HG03097 (cell line): Measurements from ENCODE around the gene EHD1.

Experiments used
- ATAC-seq: cut with Tn5 transposase; IDR thresholded peaks from one replicate; pipeline ENCODE4 v1.9.1; 2021; ENCODE audit not compliant: unreplicated experiment, low FRiP score

EHD1 gene

DNA sequence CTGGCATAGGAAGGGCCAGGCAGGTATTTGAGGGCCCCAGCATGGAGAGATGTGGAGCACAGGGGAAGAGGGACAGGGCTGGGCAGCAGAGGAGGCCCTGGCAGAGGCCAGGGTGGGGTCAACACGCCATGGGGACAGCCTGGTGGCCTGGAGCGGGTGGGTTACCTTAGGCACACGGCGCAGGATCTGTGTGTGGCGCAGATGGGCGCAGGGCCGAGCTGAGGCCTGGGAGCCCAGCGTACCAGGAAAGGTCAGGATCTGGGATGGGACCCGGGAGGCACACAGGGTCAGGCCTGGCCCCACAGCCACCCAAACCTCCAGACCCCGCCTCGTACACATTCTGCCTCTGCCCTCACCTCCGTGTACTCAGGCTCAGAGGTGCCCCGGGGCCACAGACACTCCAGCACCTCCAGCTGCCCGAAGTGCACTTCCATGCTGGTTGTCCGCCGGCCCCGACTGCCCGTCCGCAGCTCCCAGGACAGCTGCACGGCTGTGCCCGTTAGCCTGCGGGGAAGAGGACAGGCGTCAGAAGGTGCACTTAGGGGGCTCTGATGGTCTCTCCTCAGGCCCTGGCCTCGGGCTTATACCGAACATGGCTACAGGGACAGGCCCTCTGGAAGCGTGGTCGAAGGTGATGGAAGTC, 32.2 kb upstream of the EHD1 start:
- ATAC-seq, result no peak

DNA sequence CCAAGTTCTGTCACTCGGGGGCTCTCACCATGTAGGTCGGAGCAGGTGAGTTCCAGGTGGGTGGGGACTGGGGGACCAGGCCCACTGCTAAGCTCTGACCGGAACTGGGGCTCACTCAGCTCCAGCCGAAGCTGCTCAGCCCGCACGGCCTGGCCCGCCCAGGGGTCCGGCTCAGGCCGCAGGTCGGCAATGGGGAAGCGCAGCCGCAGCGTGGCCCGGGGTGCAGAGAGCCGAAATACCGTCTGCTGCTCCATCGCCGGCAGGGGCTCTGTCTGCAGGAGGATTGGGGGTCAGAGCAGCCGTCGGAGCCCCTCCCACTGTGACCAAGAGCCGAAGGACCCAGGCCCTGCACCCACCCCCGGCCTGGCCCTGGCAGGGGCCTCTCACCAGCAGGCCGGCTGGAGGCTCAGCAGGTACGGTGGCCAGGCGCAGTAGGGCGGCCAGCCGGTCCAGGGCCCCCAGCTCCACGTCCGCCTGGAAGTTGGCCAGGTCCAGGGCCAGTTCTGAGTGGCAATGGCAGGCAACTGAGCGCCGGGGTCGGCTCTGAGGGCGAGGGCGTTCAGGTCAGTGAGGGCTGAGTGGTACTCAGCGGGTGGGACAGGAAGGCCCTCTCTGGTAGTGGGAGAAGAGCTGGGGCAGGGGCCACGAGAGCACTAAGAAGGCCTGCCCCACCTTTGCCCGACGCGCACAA, 31.4 kb upstream of the EHD1 start:
- no peak for ATAC-seq

DNA sequence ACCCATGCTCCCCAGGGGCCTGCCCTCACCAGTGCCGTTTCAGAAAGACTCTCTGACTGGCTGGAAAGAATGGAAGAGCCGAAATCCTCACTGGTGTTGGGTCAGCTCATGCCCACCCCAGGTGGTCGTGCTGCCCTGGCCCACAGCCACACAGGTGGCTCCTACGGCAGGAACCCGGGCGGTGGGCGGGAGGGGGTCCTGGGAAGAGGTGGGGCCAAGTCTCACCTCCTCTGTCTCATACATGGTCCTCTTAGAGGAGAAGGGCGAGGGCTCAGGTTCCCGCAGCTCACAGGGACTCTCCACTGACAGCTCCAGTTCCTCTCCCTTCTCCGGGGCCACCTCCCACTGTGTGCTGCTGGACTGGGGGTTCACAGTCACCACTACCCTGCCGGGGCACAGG, 30.3 kb upstream of the EHD1 start:
- no peak for ATAC-seq

DNA sequence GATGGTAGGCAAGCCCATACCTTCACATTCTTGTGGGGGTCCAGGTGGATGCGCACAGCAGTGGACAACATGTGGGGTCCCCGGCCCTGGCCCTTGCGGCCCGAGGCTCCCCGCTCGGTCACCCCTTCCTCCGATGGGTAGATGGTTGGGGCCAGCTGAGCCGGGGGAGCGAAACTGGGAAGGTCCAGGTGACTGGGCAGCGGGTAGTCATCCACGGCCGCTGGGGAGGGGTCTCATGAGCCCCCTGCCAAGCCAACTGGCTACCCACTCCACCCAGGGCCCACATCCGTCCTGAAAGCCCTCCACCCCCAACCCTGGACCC, 27.9 kb upstream of the EHD1 start:
- ATAC-seq, result no peak

DNA sequence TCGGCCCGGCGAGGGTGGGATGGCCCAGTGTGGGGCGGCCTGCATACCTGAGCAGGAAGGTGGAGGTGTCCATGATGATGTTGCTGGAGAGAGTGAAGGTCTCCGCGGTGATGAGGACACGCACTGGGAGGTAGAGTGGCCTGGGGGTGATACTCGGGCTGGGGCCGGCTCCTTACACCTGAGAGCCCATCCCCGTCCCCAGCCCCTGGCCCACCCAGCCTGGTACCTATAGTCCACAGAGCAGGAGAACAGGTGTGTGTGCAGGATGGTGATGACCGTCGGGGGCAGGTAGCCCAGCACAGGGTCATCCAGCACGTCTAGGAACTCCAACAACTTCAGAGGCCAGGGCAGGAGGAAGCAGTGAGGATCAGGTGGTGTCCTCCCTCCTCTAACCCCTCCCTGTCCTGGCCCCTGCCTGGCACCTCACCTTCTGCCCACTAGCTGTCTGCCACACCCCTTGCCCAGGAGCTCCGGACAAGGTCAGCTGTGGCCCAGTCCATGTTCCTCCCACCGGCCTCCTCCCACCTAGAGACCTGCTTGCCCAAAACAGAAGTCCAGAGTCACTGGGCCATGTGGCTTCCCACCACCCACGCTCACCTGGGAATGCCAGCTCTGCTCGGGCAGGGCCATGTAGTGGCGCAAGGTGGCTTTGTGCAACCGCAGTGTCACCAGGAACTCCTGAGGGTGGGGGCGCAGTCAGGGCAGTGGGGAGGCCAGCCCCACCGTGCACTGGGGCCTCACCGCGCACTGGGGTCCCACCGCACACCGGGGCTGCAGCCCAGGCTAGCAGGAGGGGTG, 27.3 kb upstream of the EHD1 start:
- ATAC-seq, result no peak

DNA sequence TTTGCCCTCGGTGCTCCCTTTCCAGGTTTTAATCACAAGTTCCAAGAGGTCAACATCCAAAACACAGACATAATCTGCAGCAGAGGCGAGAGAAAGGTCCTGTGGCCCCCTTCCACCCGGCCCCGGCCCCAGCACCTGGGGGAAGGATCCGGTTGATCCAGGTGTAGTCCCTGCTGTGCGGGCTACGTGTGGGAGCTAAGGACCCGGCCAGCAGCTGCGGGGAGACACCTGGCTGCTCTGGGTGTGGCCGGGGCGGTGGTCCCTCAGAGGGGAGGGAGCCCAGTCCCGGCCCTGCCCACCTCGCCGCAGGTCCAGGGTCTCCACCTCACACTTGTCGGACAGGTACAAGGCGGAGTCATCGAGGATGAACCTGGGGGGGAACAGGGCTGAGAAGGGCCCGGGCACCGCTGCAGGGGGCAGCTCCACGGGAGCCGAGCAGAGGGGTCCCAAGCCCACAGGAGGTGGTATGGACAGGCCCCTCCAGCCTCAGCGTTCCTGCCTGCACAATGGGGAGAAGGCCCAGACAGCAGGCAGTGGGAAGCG, 24.9 kb upstream of the EHD1 start:
- no peak for ATAC-seq

DNA sequence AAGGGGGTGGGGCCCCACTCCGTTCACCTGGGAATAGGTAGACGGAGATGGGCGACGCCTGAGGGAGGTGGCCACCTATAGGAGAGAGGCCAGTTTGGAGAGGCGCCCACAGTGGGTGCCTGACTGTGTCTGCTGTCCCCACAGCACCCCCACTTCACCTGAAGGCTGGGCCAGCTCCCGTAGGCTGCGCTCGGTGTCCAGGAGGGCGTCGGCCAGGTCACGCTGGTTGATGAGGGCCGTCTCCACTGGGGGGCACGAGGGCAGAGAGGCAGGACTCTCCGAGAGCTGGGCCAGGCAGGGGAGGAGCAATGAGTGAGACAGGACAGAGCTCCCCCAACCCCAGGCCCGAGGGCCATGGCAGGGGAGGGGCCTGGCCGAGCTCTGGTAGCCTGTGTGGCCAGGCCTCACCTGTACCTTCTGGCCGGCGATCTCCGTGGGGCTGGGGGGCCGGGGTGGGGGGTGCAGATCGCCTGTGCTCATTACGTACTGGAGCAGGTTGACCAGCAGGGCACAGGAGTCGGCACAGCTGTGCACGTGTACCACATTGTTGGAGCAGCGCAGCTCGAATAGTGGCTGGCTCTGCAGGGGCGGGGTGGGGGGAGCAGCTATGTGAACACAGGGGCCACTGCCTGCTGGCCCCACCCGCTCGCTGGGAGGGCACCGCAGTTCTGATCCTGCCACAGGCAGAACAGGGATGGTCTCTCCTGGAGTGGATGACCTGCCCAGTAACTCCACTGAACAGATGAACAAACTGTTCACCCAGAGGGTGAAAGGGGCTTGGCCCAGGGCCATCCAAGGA, 23.9 kb upstream of the EHD1 start:
- no peak for ATAC-seq

DNA sequence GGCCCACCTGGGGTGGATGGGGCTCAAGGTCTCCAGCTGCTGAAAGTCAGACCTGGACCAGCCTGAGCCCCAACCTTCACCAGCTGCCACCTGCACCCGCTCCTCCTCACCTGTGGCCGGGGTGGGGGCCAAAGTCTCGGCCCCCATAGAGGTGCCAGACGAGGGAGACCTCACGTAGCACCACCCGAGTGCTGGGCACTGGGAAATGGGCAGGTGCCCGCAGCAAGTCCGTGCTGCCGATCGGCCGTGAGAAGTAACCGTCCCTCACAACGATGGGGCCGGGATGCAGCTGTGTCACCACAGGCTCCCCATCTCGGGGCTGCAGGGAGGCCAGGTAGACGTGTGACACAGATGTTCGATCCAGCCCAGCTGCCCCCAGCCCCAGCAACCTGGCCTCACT, 22.4 kb upstream of the EHD1 start:
- no peak for ATAC-seq

DNA sequence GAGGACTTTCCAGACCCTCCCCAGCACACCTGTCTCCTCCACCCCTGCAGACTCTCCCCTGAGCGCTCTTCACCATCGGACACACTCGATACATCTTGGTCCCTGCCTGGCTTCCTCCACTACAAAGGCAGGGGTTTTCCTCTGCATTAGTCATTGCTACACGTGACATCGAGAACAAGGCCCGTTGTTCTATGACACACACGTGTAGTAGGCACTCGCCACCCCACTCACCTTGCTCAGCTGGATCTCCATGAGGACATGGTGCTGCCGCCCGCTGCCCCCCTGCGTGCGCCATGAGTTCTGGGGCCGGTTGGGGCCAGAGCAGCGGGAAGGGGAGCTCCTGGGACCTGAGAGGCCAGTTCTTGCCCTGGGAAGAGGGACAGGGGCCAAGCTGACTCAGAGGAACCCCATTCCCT, 21.9 kb upstream of the EHD1 start:
- ATAC-seq, result no peak

DNA sequence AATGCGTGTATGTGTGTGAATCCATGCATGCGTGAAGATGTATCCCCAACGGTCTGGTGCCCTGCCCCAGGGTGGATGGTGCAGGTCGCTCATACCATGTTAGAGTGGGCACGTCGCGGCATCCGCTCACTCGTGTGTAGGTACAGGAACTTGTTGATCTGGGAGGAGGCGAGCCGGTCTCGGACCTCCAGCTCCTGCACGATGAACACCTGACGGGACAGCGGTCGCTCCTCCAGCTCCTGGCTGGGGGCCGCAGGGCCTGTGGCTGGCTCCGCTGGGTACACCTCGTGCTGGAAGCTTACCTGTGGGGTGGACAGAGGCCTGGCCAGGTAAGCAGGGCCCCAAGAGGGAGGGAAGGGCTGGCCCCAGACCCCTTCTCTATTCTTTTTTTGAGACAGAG, 20.1 kb upstream of the EHD1 start:
- ATAC-seq, result no peak

DNA sequence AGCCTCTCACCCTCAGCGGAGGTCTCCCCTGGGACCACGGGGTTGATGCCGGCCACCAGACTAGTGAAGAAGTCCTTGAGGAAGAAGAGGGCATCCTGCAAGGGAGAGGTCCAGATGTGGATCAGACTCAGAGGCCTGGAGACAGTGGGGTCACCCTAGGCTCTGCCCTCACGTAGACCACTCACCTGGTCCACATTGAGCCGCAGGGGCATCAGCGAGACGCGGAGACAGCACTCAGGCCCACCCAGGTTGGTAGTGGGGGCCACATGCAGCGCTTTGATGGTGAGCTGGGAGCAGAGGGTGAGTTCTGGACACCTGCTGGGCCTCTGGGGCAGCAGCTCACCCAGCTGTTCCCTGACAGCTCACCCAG, 19.6 kb upstream of the EHD1 start:
- ATAC-seq, result no peak

DNA sequence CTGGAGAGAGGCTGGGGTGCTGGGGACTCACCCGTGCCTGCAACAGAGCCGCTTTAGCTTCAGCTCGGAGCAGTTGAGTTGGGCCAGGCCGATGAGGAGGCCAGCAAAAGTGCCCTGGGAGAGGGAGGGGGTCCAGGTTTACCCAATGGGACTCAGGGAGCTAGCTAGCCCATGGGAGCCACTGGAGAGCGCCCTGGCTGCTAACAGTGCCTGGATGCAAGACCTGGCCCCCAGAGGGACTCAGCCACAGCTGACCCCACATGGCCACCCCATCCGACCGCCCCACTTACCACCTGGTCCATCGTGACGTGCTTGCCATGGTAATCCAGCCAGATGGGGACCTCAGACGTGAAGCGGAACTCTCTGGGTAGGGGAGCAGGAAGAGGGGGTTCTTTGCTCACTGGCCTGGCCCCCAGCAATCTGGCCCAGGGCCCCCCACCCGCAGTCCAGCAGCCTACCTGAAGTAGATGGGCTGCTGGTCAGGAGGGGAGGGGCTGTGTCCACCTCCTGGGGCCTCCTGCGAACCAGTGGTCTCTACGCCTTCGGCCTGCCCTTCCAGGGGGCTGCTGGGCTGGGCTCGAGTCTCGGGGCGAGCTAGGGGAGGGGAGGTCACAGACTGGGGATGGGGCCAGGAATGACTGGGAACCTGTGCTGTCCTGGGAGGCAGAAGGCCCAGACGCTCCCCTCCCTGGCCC, 19.1 kb upstream of the EHD1 start:
- no peak for ATAC-seq

DNA sequence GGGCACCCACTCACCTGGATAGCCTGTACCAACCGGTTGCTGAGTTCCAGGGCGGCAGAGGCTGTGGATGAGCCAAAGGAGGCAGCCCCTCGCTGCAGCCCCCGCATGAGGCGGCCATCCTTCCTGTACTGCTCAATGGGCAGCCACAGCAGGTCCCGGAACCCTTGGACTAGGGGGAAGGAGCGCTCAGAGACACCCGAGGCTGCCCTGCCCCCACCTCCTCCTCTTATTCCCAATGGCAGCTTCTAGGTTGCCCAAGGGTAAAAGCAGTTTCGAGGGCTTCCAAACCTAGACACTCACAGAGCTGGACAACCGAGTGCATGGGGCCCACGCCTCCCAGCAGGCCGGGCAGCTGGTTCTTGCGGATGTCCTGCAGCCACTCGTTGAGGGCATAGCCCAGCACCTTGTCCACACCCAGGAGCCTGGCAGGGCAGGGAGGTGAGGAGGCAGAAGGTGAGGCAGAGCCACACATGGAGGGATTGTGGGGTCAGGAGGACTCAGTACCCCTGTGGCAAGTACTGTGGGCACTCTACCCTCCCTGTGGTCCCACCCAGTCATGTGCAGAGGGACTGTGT, 18.1 kb upstream of the EHD1 start:
- ATAC-seq, result no peak

DNA sequence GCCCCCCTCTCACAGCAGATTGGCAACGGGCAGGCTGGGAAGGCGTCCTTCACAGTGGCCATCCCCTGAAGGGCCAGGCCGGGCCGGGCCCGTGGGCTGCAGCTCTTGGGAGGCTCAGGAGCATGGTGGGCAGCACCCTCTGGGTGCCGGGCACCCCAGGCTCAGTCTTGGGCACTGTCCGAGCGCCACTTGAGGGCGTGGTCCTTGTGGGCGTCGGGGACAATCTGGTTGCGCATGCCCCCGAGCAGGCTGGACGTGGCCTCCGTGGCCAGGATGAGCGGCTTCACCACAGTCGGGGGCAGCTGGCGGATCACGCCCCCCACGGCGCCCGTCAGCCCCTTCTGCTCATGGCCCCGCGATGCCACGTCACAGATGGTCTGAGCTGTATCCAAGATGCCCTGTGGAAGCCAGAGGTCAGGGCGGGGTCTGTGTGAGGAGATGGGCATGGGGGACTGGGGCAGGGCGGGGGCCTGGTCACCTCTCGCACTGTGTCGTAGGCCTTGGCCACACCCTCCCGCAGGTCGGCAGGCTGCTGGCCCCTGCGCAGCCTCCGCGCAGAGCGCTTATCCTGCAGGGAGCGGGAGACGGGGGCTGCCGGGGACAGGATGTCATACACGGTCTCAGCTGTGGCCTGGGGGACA, 16.5 kb upstream of the EHD1 start:
- ATAC-seq, result no peak

DNA sequence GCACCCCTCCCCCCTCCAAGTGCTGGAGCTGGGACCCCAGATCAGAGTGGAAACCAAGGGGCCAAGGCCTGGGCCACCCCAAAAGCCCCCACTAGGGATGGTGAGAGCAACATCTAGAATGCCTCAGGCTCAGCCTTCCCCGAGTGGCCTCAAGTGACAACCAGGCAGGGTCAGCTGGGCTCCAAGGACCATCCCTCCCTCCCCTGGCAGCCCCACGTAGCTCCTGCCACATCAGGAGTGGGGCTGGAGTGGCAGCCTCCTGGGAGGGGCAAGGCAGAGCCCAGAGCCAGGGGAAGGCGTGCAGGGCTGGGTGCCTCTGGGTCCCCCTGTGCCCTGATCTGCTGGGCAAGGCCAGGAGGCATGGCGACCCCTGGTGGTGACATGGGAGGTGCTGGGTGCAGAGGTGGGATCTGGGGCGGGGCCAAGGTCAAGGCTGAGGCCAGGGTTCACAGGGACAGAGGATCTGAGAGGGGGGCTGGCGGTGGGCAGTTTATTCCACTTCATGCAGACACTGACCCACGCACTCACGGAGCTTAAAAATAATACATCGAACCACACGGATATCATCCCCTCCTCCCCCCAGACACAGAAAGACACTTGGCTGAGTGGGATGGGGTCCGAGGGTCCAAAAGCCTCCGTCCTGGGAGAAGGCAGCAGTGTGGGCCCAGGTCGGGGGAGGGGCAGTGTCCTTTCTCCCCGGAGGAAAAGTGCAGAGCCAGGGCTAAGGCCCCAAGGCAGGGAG, 15.8 kb upstream of the EHD1 start:
- ATAC-seq, result no peak

DNA sequence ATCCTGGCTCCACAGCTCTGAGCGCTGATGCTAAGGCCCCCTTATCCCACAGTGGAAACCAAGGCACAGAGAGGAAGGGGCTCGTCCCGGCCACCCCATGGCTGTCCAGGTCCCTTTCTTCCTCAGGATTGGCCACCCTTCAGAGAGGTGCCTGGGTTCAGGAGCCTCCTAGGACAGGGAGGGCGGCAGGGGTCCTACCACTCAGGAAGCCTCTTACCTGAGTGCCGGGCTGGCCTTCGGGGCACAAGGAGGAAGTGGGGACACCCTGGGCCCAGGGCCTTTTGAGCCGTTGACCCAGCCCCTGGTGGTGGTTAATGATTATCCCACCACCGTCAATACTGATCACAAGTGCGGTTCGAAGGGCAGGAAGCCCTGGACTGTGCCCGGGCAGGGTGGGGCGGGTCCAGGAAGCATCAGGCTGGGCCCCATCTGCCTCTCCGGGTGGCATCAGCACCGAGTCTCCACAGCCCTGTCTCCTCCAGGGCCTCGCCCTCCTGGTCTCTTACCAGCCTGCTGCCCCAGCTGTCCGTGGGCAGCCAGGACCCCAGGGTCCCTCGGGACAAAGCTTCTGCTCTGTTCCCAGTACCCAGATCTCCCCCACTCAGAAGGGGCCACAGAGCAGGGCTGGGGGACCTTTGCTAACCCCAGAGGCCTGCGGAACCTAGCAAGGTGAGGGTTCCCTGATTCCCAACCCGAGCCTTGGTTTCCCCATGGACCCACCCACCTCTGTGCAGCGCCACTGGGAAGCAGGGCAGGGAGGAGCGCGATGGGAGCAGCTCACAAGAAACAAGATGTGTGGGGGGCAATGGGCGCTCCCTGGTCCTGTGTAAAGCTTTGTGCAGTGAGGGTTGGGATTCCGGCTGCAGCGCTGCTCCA, 15.0 kb upstream of the EHD1 start:
- ATAC-seq, result no peak

DNA sequence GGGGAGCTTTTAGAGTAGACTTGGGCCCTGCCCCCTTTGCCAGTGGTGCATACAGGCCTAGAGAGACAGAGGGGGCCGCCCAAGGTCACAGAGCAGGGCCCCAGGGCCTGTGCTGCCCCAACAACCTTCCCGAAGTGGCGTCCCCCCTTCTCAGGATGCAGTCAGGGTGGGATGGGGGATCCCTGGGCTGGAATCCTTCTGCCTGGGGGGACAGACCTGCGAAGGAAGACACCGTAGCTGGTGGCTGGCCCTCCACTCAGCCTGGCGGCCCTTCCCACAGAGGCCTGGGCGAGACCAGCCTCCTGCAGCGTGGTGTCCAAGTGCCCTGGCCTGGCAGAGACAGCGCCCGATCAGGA, 14.4 kb upstream of the EHD1 start:
- ATAC-seq, result no peak

DNA sequence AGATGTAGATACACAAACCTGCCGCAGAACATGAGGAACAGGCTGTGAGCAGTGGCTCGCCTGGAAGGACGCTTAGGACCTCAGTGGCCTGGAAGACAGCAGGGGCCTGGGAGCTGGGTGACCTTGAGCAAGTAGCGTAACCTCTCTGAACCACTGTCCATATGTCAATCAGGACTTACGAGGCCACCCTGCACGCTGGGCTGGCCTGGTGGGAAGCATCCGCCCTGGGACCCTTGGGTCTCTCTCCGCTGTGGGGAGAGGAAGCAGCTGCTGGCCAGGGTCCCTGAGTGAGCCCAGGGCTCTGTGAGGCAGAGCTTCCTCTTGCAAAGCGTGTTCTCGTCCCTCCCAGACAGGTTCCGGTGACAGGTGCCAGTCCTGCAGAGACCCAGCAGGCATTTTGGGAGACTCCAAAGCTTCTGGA, 14.0 kb upstream of the EHD1 start:
- ATAC-seq, result no peak
